Tongue (tissue), 2 donors: ENCODE results near the gene CITED2. TPM values are rescaled to one million over a fixed set of nuclear protein-coding genes. Genes with fewer than 3 reads are reported as not detected.

Source experiments
- DNase-seq: peaks from one replicate; pipeline ENCODE4 v3.0.0-alpha.2; 2015
- total RNA-seq: library from RNA; depleted of rRNA; stranded (reverse); fragments of >200 nt; gene quantifications from one replicate; pipeline ENCODE4 v1.2.3, GENCODE V29; 2014

CITED2 gene
- total RNA-seq, 1 donor from 2014 or later, result 63.6 TPM

DNA sequence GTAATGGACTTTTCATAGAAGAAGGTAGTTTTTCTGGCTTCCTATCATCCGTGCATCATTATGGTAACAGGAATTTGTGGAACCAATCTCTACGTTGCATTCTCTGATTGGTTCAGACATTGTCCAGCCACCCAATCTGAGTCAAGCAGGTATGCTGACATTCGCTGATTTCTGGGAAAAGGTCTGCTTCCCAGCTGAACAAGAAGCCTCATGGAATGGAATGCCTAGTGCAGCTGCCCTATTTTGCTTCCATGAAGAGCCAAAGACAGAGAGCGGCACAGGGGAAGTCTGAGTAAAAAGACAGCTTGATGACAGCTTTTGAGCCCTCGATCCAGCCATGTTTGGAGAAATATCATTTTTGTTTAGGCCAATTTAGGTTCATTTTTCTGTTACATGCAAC, 44.1 kb downstream of the CITED2 start:
- peak; percentile 29 for DNase-seq

DNA sequence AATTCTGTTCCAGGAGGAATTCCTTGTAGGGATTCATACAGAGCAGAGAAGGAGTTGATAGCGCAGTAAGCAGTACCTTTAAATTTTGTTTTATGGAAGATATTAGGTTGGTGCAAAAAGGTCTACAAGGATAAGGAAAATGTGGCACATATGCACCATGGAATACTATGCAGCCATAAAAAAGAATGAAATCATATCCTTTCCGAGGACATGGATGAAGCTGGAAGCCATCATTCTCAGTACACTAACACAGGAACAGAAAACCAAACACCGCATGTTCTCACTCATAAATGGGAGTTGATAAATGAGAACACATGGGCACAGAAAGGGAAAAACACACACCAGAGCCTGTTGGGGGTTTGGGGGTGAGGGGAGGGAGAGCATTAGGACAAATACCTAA, 45.2 kb downstream of the CITED2 start:
- no peak for DNase-seq

DNA sequence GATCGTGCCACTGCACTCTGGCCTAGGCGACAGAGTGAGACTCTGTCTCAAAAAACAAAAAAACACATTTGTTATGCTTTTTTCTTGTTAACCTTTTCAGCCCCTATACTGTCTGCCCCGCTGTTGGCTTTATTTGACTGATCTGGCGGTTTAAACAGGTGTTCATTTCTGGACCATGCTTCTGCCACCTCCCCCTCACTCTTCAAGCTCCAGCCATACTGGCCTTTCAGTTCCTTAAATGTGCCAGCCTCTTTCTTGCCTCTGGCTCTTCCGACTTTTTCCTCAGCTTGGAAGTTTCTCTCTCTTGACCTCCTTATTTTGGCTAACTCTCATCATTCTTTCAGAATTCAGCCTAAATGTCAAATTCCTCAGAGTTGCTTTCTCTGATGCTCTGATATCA, 47.4 kb downstream of the CITED2 start:
- no peak for DNase-seq

DNA sequence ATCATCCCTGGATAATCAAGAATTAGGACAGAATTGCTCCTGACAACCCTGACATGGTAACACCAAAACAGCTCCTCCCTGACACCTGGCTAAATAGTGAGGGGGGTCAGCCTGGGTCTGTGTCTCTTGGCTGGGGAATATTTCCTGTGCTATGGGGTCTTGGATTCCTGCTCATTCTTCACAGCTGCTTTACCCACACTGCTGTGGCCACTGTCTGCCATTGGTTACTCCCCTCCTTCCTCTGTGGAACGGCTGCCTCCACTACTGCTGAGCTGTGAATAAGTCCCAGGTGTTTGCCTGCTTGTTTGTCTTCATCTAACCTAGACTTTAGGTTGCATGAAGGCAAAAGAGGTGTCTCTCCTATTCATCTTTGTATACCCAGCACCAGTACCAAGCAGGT, 48.8 kb downstream of the CITED2 start:
- DNase-seq, result no peak

DNA sequence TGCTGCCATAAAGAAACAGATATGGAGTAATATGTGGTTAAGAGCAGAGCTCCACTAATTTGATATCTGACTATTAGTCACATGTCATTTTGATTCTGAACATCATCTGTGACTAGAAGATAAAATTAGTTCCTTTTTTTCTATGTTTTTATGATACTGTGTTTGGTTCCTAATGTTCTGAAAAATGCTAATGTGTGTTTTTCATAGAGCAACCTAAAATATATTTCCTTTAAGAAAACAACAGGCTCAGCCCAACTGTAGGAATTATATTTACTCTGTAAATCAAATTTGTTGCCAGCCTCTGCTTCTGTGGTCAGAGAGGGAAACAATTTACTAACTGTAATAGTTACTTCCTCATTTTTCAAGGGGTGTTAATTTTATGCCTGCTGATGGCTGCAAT, 49.3 kb downstream of the CITED2 start:
- no peak for DNase-seq

DNA sequence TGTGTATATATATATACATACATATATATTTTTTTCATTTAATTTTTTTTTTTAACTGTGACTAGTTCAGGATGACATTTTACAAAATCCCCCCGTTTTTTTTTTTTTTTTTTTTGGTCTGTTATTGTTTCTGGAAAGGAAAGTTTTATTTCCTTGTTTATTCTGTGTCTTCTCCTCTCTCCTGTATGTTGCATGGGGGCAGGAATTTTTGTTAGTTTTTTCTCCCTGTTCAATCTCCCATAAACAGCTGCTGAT, 50.2 kb downstream of the CITED2 start:
- DNase-seq, result no peak

DNA sequence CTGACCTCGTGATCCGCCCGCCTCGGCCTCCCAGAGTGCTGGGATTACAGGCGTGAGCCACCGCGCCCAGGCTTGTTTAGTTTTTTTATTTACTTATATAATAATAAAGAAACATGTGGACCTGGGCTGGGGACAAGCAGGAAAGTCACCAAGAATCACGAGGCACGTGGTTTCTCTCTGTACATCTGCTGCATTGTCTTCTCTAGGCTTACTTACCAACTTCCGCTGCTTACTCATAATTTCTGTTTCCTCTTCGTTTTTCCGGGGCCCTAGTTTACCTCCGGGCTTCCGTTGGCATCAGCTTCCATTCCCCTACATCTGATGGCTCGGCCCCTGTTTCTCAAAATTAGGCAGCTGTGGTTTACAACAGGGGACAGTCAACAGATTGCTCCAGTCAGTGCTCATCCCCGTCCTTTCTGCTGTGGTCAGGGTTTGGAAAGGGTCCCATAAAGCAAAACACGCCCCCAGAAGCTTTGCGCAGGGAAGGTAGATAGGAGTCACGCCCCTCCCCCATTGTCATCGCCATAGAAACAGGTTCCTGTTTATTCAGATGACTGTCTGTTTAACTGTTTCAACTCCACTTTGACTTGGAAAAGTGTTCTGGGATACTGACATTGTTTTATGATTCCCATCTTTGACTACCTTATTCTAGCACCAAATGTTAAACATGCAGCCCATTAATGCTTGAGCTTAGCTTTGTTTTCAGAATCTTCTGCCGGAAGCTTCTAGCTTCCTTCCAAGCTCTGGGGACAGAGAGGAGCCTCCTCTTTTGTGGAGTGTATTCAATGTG, 50.7 kb downstream of the CITED2 start:
- peak; percentile 83 for DNase-seq

Other genes with a start within 250 kb of the CITED2 start
- gene HECA, start 239.6 kb downstream of the CITED2 start, total RNA-seq, result 34.2 TPM
- gene TXLNB, start 82.7 kb downstream of the CITED2 start, total RNA-seq, result 188 TPM